NCI-H510A treated with DMSO at 0.1 percent for 48 hours (cell line): ENCODE measurements around the gene LRP3.
"Not testable (repeated sequence)": the region's sequence is repeated elsewhere in the genome, so short reads cannot be mapped to it uniquely, and the experiment has no call there.

Experiments
- DNase-seq: peaks from one replicate; lab custom pipeline; 2025; lab: John Stamatoyannopoulos, UW

The LRP3 gene

GRCh38 chr19:33202546-33203507 lies 8.7 kb downstream of the LRP3 start:
- DNase-seq = no peak

GRCh38 chr19:33203529-33203928 lies 9.4 kb downstream of the LRP3 start:
- no peak for DNase-seq

GRCh38 chr19:33204136-33204973 lies 10.2 kb downstream of the LRP3 start:
- DNase-seq = no peak

- DNase-seq = no peak
These were observed 11.0 kb downstream of the LRP3 start for GRCh38 chr19:33205110-33205509.

GRCh38 chr19:33205531-33206260 lies 11.6 kb downstream of the LRP3 start:
- no peak for DNase-seq

- DNase-seq = no peak
These were observed 12.3 kb downstream of the LRP3 start for GRCh38 chr19:33206261-33207039.

GRCh38 chr19:33207040-33207620 lies 13.0 kb downstream of the LRP3 start:
- DNase-seq = no peak

- DNase-seq = no peak
These were observed 13.8 kb downstream of the LRP3 start for GRCh38 chr19:33207903-33208302.

- DNase-seq = no peak
These were observed 14.3 kb downstream of the LRP3 start for GRCh38 chr19:33208371-33208895.

GRCh38 chr19:33208904-33209849 lies 15.0 kb downstream of the LRP3 start:
- no peak for DNase-seq

GRCh38 chr19:33209850-33210230 lies 15.7 kb downstream of the LRP3 start:
- DNase-seq = not testable (repeated sequence)

- no peak for DNase-seq
These were observed 16.3 kb downstream of the LRP3 start for GRCh38 chr19:33210266-33210940.

- DNase-seq = no peak
These were observed 17.8 kb downstream of the LRP3 start for GRCh38 chr19:33211794-33212435.

GRCh38 chr19:33212436-33213172 lies 18.5 kb downstream of the LRP3 start:
- no peak for DNase-seq

- DNase-seq = peak; percentile 35
These were observed 20.5 kb downstream of the LRP3 start for GRCh38 chr19:33214596-33214995.

GRCh38 chr19:33215438-33216197 lies 21.5 kb downstream of the LRP3 start:
- no peak for DNase-seq

GRCh38 chr19:33216198-33216830 lies 22.2 kb downstream of the LRP3 start:
- DNase-seq = no peak
